Measurements from ENCODE around the gene PRSS53.
A peak's percentile ranks its signal among the peaks of the same experiment; 100 is the strongest.

Gene PRSS53

DNA sequence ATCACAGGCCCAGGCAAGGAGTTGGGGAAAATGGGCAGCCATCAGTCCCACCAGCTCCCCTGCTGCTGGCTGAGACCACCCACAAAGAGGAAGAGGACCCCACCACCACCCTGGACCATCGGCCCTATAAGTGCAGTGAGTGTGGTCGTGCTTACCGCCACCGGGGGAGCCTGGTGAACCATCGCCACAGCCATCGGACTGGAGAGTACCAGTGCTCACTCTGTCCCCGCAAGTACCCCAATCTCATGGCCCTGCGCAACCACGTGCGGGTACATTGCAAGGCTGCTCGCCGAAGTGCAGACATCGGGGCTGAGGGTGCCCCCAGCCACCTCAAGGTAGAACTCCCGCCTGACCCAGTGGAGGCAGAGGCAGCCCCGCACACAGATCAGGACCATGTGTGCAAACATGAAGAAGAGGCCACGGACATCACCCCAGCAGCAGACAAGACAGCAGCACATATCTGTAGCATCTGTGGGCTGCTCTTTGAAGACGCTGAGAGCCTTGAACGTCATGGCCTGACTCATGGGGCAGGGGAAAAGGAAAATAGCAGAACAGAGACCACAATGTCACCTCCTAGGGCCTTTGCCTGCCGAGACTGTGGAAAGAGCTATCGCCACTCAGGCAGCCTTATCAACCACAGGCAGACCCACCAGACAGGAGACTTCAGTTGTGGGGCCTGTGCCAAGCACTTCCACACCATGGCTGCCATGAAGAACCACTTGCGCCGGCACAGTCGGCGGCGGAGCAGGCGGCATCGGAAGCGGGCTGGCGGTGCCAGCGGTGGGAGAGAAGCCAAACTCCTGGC lies 10.9 kb downstream of the PRSS53 start:
- DNase-seq: no peak

DNA sequence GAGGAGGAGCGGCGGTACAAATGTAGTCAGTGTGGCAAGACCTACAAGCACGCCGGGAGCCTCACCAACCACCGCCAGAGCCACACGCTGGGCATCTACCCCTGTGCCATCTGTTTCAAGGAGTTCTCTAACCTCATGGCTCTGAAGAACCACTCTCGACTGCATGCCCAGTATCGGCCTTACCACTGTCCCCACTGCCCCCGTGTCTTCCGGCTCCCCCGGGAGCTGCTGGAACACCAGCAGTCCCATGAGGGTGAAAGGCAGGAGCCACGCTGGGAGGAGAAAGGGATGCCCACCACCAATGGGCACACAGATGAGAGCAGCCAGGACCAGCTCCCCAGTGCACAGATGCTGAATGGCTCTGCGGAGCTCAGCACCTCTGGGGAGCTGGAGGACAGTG lies 11.7 kb downstream of the PRSS53 start:
- DNase-seq: no peak

DNA sequence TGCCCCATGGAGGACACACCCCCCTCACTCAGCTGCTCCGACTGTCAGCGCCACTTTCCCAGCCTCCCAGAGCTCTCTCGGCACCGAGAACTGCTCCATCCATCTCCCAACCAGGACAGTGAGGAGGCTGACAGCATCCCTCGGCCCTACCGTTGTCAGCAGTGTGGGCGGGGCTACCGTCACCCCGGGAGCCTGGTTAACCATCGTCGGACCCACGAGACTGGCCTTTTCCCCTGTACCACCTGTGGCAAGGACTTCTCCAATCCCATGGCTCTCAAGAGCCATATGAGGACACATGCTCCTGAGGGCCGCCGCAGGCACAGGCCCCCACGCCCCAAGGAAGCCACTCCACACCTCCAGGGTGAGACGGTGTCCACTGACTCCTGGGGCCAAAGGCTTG lies 12.4 kb downstream of the PRSS53 start:
- DNase-seq: no peak

DNA sequence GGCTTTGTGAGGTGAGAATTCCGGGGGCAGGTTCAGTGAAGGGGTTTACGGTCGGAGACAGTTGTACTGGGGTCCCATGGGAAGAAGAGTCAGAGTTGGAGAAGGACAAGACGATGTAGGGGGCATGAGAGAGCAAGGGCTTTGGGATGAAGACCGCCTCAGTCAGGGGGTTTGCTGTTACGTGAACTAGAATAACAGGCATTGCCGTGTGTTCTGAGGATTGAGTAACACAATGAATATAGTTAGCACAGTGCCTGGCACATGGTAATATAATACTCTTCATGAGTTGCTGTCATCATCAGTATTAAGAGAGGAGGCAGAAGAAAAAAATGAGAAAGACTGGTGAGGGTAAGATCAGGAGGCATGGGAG lies 13.9 kb downstream of the PRSS53 start:
- no peak for DNase-seq

DNA sequence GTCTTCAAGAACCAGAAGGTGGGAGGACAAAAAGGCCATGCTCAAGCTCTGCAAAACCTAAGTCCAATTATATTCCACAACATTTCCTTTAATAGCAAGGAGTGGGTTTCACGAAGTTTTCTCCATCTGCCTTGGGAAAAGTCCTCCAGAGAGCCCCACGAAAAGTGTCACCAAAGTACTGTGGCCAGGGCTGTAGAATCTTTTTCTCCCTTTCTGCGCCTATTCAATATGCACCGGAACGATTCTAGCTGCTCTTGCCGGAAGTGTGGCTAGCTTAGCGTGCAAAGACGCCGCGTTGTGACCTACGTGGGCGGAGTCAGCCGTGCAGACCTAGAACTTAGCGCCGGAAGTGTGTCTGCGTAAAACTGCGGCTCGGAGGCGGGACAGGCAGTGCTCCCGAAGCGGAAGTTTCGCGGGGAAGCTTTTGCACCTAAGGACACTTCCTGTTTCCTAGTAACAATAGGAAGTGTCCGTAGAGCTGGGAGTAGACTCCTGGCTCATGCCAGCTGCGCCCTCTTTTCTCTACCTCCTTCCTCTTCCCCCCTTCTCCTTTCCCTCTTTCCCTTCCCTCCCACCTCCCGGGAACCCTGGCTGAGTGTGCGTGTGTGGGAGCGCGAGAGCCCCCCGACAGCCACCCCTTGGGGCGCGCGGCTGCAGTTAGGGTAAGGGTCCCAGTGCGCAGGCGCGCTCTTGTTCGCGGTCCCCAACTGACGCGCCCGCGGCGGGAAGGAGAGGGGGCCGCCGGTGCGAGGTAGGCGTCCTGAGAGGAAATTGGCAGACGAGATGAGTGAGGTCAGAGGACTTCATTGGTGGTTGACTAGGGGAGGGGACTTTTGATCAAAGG lies 14.6 kb downstream of the PRSS53 start, which contains the start of the genes ZNF646 and ZNF668:
TSS of gene ZNF646 (plus strand) at position 453 of the 844 bp plus-strand sequence. CDS start 1,903 bp downstream, outside the sequence.
TSS of gene ZNF668 (minus strand) at position 271 of the 844 bp plus-strand sequence. CDS start 9,781 bp downstream, outside the sequence.
- peak; percentile 99 for DNase-seq

DNA sequence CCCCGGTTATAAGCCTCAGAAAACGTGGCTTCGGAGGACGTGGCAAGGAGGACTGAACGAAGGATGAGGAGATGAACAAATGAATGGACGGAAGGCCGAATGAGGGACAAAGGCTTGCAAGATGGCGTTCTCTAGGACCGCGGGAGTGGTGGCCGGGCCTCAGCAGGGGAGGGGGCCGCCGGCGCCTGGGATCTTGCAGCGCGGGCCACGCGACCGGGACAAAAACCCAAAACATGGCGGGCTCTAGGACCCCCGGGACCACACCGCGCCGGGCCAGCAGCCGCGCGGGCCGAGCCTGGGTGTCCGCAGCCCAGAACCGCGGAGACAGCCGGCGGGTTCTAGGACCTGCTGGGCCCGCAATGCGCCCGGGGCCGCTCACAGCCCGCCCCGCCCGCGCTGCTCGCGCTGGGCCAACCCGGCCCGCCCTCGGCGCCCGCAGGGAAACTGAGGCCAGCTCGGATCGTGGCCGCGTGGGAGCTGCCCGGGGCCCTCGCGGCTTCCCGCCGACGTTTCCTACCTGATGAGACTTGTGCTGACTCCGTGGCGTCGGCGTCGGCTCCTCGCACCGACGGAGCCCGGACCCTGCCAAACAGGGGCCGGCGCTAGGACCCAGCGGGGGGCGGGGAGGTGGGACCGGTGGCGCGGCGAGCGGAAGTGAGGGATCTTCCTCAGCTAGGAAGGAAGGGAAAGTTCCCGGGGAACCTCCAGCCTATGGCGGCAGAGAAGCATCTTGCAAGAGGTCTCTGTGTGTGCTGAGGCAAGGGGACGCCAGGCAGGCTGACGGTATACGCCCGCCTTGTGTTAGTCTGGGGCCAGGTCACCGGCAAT lies 15.4 kb downstream of the PRSS53 start:
- peak; percentile 87 for DNase-seq

DNA sequence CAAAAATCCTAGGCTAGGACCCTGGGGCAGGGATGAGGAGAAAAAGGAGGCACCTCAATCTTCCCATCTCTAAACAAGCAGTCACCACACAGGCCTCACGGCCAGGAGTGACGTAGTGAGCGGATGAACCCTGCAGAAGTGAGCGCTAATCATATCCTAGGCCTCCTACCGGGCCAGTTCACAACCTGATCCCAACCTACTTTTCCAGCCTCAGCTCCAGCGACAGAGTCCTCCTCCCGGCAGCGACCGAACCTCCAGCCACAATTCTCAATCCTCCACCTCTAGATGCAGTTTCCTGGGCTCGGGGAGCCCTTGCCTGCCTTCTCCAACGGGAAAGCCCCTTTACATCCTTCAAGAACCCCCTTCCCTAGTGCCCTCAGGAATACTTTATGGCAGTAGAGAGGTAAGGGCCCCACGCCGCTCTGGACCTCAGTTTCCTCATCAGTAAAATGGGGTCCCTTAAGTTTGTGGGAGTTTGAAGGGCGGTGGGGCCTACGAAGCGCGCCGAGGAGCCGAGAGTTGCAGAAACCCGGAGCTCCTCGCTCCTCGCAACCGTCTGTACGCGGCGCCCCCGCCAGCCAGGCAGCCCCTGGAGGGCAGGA lies 16.1 kb downstream of the PRSS53 start:
- peak; percentile 22 for DNase-seq

DNA sequence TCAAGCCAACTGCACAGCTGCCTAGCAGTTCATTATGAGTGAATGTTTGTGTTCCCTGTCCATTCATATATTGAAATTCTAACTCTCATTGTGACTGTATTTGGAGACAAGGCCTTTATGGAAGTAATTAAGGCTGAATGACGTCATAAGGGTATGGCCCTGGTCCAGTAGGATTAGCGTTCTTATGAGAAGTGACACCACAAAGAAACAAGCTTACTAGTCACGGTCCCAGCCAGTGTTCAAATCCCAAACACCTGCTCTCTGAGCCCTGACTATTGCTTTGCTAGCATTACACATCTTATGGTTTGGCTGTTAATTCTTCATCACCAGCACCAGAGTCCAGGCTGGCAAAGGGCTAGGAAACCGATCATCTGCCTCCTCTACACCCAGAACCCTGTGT lies 16.9 kb downstream of the PRSS53 start:
- DNase-seq: peak; percentile 84

DNA sequence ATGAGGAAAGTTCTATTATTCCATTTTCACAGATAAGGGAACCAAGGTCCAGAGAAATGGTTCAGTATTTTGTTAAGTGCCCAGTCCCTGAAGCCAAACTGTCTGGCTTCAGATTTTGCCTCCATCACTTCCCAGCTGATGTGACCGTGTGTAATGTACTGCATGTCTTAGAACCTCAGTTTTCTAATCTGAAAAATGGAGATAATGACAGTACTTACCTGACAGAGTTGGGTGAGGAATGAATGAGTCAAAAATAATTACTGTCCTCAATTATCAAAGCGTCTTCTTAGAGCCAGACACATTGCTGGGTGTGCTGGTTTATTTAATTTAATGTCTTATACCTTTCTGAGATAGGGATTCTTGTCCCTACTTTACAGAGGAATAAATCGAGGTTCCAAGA lies 21.4 kb downstream of the PRSS53 start:
- no peak for DNase-seq

DNA sequence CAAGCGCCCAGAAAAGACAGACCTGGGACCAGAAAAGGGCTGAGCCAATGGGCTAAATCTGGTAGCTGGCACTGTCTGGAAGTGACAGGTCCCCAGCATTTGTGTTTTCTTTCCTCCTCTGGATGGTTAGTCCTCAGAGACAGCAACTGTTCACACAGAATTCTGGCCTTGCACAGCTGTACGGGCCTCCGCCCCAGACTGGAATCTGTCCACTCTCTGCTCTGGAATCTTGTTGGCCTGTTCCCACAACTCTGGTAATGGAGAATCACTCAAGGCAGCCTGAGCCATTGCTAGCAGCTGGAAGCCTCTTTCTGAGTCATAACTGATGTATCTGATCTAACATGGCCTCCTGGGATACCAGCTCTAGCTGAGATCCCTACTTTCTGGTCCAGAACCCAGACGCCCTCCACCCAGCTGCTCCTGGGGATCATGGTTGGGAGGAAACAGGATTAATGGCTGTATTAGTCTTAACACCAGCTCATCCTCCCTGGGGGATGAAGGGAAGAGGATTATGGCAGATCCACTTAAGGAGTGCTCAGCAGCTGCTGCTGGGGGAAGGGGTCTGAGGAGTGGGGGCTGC lies 23.8 kb downstream of the PRSS53 start:
- DNase-seq: peak; percentile 96

DNA sequence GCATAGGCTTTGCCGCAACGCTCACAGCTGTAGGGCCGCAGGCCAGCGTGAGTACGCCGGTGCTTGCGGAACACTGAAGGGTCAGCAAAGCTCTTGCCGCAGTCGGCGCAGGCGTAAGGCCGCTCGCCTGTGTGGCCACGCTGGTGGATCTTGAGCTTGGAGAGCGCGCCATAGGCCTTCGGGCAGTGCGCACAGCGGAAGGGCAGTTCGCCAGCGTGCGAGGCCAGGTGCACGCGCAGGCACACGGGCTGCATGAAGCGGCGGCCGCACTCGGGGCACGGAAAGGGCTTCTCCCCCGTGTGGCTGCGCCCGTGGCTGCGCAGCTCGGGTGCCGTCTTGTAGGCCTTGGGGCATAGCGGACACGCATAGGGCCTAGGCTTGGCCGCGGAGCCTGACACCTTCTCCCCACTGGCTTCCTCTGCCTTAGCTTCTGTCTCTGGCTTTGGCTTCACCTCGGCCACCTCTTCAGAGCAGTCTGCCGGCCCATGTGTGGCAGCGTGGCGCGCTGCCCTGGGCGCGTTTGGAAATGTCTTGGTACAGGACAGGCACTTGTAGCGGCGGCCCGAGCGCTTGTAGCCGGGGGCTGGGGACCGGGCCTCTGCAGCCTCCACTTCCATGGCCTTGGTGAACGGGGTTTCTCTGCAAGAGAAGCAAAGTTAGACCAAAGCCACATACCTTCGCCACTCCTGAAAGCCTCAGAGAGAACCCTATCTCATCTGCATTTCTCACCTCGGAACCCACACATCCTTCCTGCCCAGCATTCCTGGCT lies 24.7 kb downstream of the PRSS53 start:
- DNase-seq: no peak

DNA sequence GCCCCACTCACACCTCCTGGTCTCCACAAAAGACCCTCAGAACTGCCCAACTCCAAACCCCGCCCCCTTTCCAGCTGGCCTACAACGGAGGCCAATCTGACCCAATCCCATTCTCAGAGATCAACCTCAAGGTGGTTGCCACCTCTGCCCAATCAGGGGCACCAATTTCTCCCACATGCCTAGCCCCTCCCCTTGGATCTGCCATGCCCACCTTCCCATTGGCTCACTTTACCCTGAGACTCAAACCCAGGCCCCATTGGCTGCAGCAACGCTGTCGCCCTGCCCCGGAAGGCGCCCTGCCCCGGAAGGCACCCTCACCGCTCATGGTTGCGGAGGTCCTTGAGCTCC lies 25.3 kb downstream of the PRSS53 start:
- DNase-seq: no peak

DNA sequence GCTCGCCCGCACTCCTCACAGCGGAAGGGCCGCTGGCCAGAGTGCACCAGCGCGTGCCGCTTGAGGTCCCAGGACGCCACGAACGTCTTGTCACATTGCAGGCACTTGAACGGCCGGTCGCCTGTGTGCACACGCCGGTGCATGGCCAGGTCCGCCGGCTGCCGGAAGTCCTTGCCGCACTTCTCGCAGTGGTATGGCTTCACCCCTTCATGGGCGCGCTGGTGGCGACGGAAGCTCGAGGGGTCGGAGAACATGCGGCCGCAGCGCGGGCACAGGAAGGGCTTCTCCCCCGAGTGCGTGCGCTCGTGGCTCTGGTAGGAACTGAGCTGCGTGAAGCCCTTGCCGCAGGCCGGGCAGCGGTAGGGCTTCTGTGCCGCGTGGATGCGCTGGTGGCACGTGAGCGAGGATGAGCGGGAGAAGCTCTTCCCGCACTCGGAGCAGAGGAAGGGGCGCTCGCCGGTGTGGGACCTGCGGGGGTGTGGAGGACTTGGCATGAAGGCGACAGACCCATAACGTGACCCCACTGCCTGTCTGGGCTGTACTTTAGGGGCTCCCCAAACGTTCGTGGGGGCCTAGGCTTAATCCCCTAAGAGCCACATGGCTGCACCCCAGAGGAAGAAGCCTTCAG lies 26.8 kb downstream of the PRSS53 start:
- DNase-seq: no peak

DNA sequence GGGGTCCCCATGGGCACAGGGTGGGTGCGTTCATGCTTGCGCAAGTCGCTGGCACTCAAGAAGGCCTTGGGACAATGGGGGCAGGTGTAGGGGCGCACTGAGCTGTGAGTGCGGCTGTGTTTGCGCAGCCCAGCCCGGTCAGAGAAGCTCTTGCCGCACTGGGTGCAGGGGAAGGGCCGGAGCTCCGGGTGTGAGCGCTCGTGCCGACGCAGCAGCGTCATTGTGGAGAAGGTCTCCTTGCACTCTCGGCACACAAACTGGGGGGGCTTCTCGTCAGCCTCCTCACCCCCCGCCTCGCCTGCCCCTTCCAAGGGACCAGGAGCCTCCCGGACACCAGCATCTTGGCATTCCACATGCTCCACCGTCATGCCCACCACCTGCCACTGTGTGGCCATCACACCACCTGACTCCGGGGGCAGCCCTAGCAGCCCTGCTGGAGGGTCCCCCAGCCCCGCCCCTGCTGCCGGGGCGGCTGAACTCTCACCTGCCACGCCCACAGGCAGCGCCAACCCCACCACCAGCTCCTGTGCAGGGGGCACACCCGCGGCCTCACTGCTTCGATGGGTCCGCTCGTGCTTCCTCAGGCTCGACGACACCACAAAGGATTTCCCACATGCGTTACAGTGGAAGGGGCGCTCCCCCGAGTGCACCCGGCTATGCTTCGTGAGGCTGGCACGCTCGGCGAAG lies 27.5 kb downstream of the PRSS53 start:
- no peak for DNase-seq

DNA sequence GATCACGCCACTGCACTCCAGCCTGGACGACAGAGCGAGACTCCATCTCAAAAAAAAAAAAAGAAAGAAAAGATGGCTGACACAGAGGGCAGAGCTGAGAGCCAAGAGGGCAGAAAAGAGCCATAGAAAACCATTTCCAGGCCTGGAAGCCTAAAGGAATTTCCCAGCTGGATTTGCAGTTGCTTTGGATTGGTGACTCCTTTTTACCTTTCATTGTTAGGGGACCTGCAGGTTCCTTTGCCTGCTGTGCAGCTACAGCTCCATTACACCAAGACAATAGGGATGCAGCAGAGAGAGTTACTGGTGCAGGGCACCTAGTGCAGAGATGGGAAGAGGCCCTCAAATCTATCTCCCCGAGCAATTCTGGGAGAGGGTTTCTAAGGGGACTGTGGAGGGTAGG lies 33.1 kb downstream of the PRSS53 start:
- DNase-seq: no peak

DNA sequence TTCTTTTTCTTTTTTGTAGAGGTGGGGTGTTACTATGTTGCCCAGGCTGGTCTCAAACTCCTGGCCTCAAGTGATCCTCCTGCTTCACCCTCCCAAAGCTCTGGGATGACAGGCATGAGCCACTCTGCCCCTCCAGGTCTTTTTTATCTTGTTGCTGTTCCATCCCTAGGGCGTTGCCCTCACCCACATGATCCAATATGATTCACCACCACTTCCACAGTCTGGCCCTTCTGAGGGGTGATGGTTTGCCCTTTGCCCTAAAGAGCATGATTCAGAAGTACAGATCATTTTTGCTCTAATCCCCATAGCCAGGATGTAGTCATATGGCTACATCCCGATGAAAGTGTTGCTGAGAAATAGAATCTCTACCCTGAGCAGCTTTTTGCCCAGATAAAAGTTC lies 36.6 kb downstream of the PRSS53 start:
- DNase-seq: peak; percentile 90

DNA sequence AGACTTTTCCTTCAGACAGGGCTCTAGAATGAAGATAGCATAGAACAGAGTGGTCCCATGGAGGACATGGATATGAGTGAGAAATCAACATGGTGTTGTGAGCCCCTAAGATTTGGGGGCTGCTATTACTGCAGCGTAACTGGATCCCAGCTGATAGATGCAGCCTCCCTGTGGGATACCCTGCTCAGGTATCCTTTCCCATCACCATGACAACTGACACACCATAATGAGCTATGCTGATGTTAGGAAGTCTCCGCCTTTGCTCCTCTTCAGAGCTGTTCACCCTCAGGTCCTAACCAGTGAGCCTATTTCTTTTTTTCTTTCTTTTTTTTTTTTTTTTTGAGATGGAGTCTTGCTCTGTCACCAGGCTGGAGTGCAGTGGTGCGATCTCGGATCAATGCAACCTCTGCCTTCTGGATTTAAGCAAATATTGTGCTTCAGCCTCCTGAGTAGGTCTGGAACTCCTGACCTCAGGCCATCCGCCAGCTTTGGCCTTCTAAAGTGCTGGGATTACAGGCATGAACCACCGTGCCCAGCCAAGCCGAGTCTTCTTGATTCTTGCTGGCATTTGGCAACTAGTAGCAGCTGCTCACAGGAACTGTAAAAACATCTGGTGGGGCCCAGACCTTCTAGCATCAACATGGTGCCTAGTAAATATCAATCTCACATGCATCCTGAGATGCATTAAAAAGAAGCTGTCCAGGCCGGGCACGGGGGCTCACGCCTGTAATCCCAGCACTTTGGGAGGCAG lies 38.3 kb downstream of the PRSS53 start:
- no peak for DNase-seq

DNA sequence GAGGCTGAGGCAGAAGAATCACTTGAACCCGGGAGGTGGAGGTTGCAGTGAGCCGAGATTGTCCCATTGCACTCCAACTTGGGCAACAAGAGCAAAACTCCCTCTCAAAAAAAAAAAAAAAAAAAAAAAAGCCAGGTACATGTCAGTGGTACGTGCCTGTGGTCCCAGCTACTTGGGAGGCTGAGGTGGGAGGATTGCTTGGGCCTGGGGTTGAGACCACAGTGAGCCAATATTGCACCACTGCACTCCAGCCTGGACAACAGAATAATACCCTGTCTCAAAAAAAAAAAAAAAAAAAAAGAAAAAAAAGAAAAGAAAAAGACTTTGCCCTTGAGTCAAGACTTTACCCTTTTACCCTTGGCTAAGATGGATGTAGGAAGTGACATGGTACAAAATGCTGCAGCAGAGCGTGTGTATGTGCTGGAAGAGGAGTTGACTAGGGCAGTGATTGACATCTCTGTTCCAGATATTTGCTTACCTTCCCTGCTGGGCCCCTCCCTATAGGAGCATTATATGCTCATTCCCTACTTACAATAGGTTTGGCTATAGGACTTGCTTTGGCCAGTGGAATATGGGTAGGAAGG lies 44.8 kb downstream of the PRSS53 start:
- DNase-seq: no peak

DNA sequence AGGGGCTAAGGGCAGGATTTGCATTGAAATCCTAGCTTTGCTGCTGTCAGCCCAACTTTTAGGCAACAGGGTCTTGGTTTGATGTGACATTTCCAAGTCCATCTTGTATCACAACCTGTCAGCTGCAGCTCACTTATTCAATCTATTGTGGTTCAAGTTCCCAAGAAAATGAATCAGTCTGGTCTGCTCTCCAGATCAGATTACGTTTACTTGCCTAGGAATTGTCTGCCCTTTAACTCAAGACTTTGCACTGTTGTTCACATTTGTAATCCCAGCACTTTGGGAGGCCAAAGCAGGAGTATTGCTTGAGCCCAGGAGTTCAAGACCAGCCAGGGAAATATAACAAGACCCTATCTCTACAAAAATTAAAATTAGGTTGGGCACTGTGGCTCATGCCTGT lies 45.4 kb downstream of the PRSS53 start:
- DNase-seq: no peak
